ES-I3 (cell line): ENCODE results near the gene MOGAT3.
"Not testable (repeated sequence)": the region's sequence is repeated elsewhere in the genome, so short reads cannot be mapped to it uniquely, and the experiment has no call there.

Experiments used
- H3K36me3 ChIP-seq: 2 replicates; pipeline ENCODE4 v1.6.1; 2013; ENCODE audit warnings: mild to moderate bottlenecking, low read length, control low read depth, moderate library complexity; ENCODE audit not compliant: insufficient read depth
- H3K4me1 ChIP-seq: 2 replicates; pipeline ENCODE4 v1.6.1; 2013; ENCODE audit warnings: mild to moderate bottlenecking, control low read depth, low read length; ENCODE audit not compliant: insufficient read depth
- H3K9ac ChIP-seq: 2 replicates; pipeline ENCODE4 v1.6.1; 2013; ENCODE audit warnings: low read depth, mild to moderate bottlenecking, low read length, moderate library complexity
- H3K9me3 ChIP-seq: 2 replicates; pipeline ENCODE4 v1.6.1; 2013; ENCODE audit warnings: mild to moderate bottlenecking, low read length, moderate library complexity; ENCODE audit not compliant: control insufficient read depth, insufficient read depth

Gene MOGAT3

GRCh38 chr7:101203740-101204738 lies 3.2 kb upstream of the MOGAT3 start:
- not testable (repeated sequence) for H3K9ac ChIP-seq, H3K4me1 ChIP-seq

GRCh38 chr7:101202603-101202918 lies 1.7 kb upstream of the MOGAT3 start:
- H3K9ac ChIP-seq: peak overlapping the region; percentile 54; the same call in 1 of the 2 replicates
- H3K36me3 ChIP-seq: no peaks in the 10 kb centered on the region
- no peaks in the 10 kb centered on the region for H3K9me3 ChIP-seq
- peaks cover 6% of the 10 kb centered on the region; the same call in 1 of the 2 replicates for H3K4me1 ChIP-seq

More at GRCh38 chr7:101203740-101204738, 3.2 kb upstream of the MOGAT3 start:
- not testable (repeated sequence) for H3K9me3 ChIP-seq, H3K36me3 ChIP-seq

- Histone ChIP-seq H3K4me1 (peaks cover 6% of the 10 kb centered on the region; the same call in 1 of the 2 replicates), H3K9me3 (no peaks in the 10 kb centered on the region), H3K9ac (peak overlapping the region; percentile 54), H3K36me3 (no peaks in the 10 kb centered on the region)
Observed at GRCh38 chr7:101201695-101202602, 1.1 kb upstream of the MOGAT3 start.

- Histone ChIP-seq H3K9ac (peak overlapping the region; percentile 54; the same call in 1 of the 2 replicates), H3K36me3 (no peaks in the 10 kb centered on the region)
Observed at GRCh38 chr7:101200504-101200861, 353 bp downstream of the MOGAT3 start.

GRCh38 chr7:101199522-101199921 lies 1.3 kb downstream of the MOGAT3 start:
- H3K9ac ChIP-seq, H3K4me1 ChIP-seq, H3K36me3 ChIP-seq, H3K9me3 ChIP-seq: not testable (repeated sequence)

More at GRCh38 chr7:101200504-101200861, 353 bp downstream of the MOGAT3 start:
- Histone ChIP-seq H3K9me3 (no peaks in the 10 kb centered on the region), H3K4me1 (peaks cover 6% of the 10 kb centered on the region; the same call in 1 of the 2 replicates)

- H3K36me3 ChIP-seq: no peaks in the 10 kb centered on the region
- H3K4me1 ChIP-seq: peaks cover 6% of the 10 kb centered on the region; the same call in 1 of the 2 replicates
- H3K9ac ChIP-seq: no peak overlapping the region
- H3K9me3 ChIP-seq: no peaks in the 10 kb centered on the region
Observed at GRCh38 chr7:101198476-101198875, 2.4 kb downstream of the MOGAT3 start.

GRCh38 chr7:101197991-101198390 lies 2.8 kb downstream of the MOGAT3 start:
- no peaks in the 10 kb centered on the region for H3K36me3 ChIP-seq
- no peaks in the 10 kb centered on the region for H3K9me3 ChIP-seq
- H3K4me1 ChIP-seq: peaks cover 6% of the 10 kb centered on the region; the same call in 1 of the 2 replicates
- no peak overlapping the region for H3K9ac ChIP-seq

- Histone ChIP-seq H3K9me3 (no peaks in the 10 kb centered on the region), H3K4me1 (peaks cover 4% of the 10 kb centered on the region; the same call in 1 of the 2 replicates), H3K36me3 (no peaks in the 10 kb centered on the region), H3K9ac (no peak overlapping the region)
Observed at GRCh38 chr7:101195884-101196283, 5.0 kb downstream of the MOGAT3 start.

- Histone ChIP-seq H3K9me3 (no peaks in the 10 kb centered on the region), H3K9ac (no peak overlapping the region), H3K36me3 (no peaks in the 10 kb centered on the region), H3K4me1 (peaks cover 4% of the 10 kb centered on the region; the same call in 1 of the 2 replicates)
Observed at GRCh38 chr7:101189109-101189508, 11.7 kb downstream of the MOGAT3 start.

GRCh38 chr7:101186844-101187428 lies 13.9 kb downstream of the MOGAT3 start:
- Histone ChIP-seq H3K9ac (no peak overlapping the region), H3K9me3 (no peaks in the 10 kb centered on the region), H3K4me1 (peaks cover 6% of the 10 kb centered on the region), H3K36me3 (no peaks in the 10 kb centered on the region)

GRCh38 chr7:101186194-101186593 lies 14.6 kb downstream of the MOGAT3 start:
- H3K4me1 ChIP-seq: peaks cover 8% of the 10 kb centered on the region
- no peak overlapping the region for H3K9ac ChIP-seq
- H3K9me3 ChIP-seq: no peaks in the 10 kb centered on the region
- no peaks in the 10 kb centered on the region for H3K36me3 ChIP-seq

- H3K36me3 ChIP-seq: no peaks in the 10 kb centered on the region
- H3K9me3 ChIP-seq: no peaks in the 10 kb centered on the region
- H3K9ac ChIP-seq: no peak overlapping the region
- peaks cover 8% of the 10 kb centered on the region for H3K4me1 ChIP-seq
Observed at GRCh38 chr7:101185258-101185839, 15.5 kb downstream of the MOGAT3 start.

- H3K9ac ChIP-seq: peak within 1 kb of the TSS; percentile 61
- peaks cover 5% of the 10 kb centered on the region for H3K4me1 ChIP-seq
- no peaks in the 10 kb centered on the region for H3K36me3 ChIP-seq
- no peaks in the 10 kb centered on the region for H3K9me3 ChIP-seq
Observed at GRCh38 chr7:101180130-101180755, 20.6 kb downstream of the MOGAT3 start, which contains the start of gene NAT16. TSS of gene NAT16 (minus strand) at chr7:101180293. CDS start at chr7:101174807, 5,486 bp downstream.
